ENCODE measurements around the gene PSMD13. TPM values are rescaled to one million over a fixed set of nuclear protein-coding genes. Genes with fewer than 3 reads are reported as not detected.
"Not testable (repeated sequence)": the region's sequence is repeated elsewhere in the genome, so short reads cannot be mapped to it uniquely, and the experiment has no call there.

PSMD13 gene
- total RNA-seq, 2 donors from 2014 or later = 99.5 to 111 TPM

DNA sequence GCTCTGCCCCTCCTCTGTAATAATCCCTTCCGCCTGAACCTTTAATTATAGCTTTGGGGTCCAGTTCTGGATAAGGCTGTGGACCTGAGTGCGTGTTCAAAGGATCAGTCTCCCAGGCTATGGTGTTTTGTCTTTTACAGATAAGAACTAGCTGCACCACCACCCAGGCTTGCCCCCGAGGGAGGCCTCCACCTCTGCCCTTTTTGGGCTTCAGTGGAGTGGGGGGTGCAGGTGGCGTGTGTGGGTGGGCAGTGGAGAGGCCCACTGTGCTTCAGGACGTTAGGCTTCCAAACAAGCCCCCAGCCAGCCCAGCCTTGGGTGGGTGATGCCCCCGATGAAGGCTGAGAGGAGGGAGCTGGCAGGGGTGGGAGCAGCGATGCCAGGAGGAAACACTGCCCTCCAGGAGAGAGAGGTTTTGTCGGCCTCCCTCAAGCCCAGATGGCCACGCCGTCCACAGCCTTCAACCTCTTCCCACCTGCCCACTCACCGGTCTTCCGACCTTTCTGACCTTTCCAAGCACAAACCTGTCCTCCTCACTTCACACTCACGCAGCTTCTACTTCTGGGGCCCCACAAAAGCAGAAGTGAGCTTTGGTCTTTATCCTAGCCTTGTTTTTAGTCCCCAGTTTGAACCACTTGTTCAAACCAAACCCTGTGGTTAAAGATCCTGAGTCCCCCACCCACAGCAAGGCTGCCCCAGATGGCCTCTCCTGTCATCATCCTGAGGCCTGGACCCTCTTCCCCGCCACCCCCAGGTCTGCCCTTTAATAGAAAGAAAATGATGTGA lies 20.4 kb downstream of the PSMD13 start:
- intact Hi-C loops (cut with DNase I, micrococcal nuclease) = loop anchor here in 1 of 2 donors (10.0 kb wide), 1 partner anchor 108 kb away; the partner anchor contains the start of gene B4GALNT4
- ATAC-seq (no peak), DNase-seq (no peak)

DNA sequence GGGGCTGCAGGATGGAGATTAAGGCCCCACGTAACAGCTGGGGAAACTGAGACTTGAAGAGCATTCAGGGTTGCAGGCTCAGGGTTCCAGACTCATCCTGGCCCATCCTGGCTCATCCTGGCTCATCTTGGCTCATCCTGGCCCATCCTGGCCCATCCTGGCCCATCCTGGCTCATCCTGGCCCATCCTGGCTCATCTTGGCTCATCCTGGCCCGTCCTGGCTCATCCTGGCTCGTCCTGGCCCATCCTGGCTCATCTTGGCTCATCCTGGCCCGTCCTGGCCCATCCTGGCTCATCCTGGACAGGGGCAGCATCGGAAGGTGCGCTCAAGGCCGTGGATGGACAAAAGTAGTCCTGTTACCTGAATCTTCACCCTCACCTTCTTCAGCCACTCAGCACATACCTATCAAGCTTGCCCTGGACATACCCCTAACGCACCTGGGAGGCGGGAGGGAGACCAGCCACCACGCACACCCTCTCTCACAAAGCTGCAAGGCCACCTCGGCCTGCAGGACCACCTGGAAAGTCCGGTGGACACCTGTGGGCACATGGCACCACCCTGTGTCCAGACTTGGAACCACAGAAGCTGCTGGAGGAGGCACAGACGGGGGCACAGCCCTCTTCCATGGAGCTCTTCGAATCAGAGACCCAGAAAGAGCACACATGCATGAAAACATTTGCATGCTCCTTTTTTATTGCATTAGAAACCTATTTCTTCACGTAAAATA lies 21.2 kb downstream of the PSMD13 start:
- intact Hi-C loops (cut with DNase I, micrococcal nuclease) = loop anchor here in 1 of 2 donors (10.0 kb wide), 1 partner anchor 107 kb away; the partner anchor contains the start of gene B4GALNT4
- DNase-seq = no peak
- no peak for ATAC-seq

DNA sequence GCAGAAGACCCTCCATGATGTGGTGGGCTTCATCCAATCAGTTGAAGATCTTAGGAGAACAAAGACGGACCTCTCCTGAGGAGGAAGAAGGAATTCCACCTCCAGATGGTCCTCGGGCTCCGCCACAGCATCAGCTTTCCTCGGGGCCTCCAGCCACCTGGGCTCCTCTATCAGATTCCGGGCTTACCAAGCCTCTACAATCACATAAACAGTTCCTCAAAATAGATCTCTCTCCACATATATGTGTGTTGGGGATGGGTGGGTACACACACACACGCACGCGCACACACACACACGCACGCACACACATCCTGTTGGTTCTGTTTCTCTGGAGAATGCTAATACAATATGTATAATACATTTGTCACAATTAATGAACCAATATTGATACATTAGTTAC lies 22.6 kb downstream of the PSMD13 start:
- intact Hi-C loops (cut with DNase I, micrococcal nuclease) = loop anchor here in 1 of 2 donors (10.0 kb wide), 1 partner anchor 105 kb away; the partner anchor contains the start of gene B4GALNT4
- DNase-seq = no peak
- ATAC-seq = no peak

DNA sequence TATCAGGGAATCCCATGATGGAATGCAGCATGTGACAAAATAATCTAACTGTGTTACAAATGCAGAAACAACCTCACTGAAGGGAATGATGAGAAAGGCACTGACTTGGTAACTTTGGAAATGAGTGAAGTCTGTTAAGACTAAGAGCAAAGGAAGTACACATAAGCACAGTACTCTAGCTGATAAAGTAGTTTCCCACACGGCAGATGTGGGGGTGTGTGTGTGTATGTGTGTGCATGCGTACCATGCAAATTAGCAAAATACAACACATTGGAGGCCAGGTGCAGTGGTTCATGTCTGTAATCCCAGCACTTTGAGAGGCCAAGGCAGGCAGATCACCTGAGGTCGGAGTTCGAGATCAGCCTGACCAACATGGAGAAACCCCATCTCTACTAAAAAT lies 24.8 kb downstream of the PSMD13 start:
- ATAC-seq (no peak), DNase-seq (no peak)
- intact Hi-C loops (cut with DNase I, micrococcal nuclease) = no loop called here

DNA sequence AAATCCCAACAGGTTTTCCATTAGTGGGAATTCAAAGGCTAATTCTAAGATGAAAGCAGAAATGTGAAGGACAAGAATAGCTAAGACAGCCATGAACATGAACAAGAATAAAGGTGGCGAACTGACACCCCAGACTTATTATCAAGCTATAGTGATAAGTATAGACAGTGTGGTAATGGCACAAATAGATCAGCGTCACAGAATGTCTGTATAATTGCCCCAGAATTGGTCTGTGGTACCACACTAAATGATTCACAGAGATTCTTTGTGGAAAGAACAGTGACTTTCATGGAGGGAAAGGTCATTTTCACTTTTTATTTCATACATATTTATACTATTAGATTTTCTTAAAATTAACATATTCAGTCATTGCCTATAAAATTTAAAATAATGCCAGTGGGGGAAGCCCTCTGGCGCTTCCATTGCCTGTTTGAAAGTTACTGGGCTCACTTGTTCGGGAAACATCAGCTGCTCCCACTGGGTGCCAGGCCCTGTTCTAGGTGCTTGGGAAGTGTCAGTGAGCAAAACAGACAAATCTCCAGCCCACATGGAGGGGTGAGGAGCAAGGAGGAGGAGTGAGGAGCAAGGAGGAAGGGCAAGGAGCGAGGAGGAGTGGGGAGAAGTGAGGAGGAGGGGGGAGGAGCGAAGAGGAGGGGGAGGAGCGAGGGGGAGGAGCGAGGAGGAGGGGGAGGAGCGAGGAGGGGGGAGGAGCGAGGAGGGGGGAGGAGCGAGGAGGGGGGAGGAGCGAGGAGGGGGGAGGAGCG lies 30.1 kb downstream of the PSMD13 start:
- intact Hi-C loops (cut with DNase I, micrococcal nuclease) = no loop called here
- no peak for ATAC-seq
- no peak for DNase-seq

DNA sequence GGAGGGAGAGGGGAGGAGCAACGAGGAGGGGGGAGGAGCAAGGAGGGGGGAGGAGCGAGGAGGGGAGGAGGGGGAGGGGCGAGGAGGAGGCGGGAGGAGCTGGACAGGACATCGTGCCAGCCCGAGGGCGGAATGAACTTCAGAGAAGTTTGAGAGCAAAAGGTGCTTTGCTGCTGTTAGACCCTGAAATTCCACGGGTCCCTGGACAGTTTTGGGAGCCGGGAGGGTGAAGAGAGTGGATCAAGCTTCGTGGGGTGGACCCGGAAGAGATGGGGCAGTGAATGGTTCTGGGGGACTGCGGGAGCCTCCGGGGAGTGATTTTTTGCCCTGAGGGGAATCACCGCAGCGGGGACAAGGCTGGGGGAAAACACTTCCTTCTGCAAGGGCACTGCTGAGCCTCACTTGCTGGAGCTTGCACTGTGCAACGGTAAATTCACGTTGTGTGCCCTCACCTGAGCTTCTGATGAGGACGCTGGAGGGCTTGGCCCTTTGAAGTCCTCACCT lies 30.8 kb downstream of the PSMD13 start:
- peak in 1 of 2 donors; percentile 69 for DNase-seq

DNA sequence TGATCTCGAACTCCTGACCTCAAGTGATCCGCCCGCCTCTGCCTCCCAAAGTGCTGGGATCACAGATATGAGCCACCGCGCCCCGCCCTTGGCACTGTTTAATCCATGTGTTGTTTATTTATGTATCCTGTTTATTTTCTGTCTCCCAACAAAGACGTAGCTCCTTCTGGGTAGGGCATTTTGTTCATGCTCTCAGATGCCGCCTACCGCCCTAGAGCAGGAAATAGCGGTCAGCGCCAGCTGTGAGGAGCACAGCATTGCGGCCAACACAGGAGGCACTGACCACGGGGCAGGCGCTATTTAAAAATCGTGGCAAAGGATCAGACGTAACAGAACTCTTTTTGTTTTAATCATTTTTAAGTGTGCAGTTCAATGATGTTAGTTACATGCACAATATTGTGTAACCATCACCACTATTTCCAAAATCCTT lies 32.0 kb downstream of the PSMD13 start:
- peak; percentile 65 to 67 for DNase-seq
- peak; percentile 61 for ATAC-seq
- intact Hi-C loops (cut with DNase I, micrococcal nuclease) = not testable (repeated sequence)

More for the DNA sequence above, 30.8 kb downstream of the PSMD13 start:
- ATAC-seq = peak; percentile 52
- intact Hi-C loops (cut with DNase I, micrococcal nuclease) = no loop called here

DNA sequence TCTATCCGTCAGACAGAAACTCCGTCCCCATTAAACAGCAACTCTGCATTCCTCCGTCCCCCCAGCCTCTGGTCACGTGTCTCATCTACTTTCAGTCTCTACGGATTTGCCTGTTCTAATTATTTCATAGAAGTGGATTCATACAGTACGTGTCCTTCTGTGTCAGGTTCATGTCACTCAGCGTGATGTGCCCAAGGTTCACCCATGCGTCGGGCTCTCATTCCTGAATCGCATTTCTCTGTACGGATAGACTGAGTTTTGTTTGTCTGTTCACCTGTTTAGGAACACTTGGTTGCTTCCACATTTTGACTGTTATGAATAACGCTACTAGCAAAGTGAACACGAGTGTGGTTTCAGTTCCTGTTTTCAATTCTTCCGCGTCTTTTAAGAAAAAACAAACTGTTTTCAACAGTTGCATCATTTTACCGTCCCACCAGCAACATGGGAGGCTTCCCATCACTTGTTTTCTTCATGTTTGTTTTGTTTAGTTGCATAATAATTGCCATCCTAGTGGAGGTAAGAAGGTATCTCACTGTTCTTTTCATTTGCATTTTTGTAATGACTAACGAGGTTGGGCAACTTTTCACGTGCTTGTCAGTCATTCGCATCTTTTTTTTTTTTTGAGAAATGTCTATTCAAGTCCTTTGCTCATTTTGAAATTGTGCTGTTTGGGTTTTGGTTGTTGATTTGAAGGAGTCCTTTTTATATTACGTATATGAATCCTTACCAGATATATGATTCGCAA lies 32.5 kb downstream of the PSMD13 start:
- peak in 1 of 2 donors; percentile 38 for DNase-seq
- intact Hi-C loops (cut with DNase I, micrococcal nuclease) = no loop called here
- ATAC-seq = no peak

DNA sequence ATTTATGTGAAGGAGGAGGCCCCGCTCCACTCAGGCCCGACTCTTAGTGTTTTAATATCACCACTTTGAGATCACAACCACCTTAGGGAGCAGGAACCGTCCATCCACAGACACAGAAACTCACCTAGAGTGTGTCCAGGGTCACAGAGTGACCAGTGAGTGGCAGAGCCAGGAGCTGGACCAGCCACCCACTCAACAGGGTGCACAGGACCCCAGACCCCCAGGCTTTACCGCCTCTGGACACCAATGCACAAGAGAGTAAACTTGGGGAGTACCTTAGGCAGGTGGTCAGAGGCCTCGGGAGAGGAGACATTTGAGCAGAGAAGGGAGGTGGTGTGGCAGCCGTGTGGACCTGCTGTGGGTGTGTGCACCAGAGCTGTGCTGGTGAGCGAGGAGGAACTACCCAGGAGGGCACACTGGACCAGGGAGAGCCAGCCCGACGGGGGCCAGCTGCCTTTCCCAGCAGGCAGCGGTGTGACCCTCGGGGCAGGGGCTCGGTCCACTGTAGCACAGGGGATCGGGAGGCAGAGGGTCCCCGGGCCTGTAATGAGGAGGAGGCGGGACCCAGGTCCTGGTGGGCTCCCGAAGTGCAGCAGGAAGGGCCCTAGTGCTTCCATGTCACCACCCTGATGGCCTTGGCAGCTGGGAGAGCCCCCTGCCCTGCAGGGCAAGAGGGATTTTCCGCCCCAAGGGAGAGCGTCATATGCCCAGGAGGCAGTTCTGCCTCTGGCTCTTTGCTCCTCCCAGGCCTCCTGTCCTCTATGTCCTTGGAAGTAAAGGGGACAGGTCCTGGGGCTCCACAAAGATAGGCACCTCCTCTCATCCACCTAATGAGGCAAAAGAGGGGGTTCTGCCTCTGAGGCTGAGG lies 33.9 kb downstream of the PSMD13 start:
- intact Hi-C loops (cut with DNase I, micrococcal nuclease) = no loop called here
- no peak for DNase-seq
- ATAC-seq = no peak

DNA sequence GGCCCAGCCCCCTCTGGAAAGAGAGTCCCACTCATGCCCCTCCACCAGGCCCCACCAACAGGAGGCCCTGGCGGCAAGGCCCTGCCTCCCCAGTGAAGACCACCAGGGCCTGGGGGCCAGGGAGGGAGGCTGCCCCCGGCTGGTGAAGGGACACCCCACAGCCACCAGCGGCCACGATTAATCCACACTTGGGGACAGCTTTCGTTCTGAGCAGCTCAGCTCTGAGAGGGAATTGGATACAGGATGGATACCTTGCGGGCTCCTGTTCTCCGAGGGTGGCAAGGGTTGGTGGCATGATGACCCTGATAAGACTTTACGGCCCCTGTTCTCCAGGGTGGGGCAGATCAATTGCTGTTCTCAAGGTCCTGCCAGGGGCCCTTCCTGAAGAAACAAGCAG lies 34.5 kb downstream of the PSMD13 start:
- ATAC-seq (peak; percentile 73), DNase-seq (no peak)
- intact Hi-C loops (cut with DNase I, micrococcal nuclease) = no loop called here

DNA sequence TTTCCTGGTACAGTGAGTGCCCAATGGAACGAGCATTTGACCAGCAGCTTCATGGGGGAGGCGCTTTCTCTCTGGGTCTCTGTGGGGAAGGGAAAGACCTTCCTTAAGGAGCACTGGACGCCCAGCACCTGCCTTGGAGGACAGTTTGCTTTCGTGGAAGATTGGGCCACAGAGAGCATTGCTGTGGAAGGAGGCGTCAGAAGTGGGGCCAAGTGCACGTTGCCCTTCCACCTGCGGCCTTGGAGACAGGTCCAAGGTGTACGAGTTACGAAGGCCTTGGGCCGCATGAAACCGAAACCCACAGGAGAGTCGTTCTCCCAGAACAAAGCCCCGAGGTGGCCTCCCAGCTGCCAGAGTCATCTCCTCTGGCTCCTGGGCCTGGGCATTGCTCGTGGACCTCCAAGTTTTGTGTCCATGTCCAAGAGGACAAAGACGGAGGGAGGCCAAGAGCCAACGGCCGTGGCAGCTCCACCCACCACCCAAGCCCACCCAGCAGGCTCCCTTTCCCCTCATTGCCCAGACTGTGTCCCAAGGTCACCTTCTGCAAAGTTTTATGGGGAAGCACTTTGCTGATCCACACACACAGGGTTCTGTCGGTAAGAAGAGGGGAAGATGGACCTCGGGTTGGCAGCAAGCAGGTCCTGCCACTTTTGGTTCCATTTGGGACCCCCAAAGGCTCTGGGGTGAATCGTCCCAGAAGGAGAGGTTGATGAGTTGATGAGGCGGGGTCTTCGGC lies 35.6 kb downstream of the PSMD13 start:
- intact Hi-C loops (cut with DNase I, micrococcal nuclease) = no loop called here
- ATAC-seq (no peak), DNase-seq (no peak)

DNA sequence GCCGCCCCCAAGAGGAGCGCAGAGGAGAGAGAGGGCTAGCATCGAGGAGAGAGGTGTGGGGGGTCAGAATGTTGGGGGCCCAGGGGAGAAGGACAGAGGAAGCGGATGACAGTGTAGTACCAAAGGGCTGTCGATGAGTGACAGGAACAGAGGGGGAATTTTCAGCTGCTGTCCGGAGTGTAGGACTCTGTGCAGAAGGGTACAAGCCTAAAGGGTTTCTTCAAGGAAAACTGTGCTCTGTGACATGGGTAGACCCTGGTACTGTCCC lies 36.1 kb downstream of the PSMD13 start:
- DNase-seq = no peak
- intact Hi-C loops (cut with DNase I, micrococcal nuclease) = no loop called here
- ATAC-seq = no peak

DNA sequence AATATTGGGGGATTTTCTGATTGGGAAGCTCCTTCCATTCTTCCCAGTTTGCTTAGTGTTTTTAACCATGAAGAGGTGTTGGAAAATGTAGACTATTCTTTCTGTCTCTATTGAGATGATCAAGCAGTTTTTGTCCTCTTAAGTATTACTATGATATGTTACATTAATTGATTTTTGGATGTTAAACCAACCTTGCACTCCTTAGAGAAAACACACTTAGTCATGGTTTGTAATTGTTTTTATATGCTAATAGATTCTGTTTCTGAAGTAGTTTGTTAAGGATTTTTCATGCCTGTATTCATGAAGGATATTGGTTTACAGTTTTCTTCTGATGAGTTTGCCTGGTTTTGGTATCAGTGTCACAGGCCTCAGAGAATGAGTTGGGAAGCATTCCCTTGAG lies 39.4 kb downstream of the PSMD13 start:
- ATAC-seq = no peak
- intact Hi-C loops (cut with DNase I, micrococcal nuclease) = no loop called here
- DNase-seq = no peak

DNA sequence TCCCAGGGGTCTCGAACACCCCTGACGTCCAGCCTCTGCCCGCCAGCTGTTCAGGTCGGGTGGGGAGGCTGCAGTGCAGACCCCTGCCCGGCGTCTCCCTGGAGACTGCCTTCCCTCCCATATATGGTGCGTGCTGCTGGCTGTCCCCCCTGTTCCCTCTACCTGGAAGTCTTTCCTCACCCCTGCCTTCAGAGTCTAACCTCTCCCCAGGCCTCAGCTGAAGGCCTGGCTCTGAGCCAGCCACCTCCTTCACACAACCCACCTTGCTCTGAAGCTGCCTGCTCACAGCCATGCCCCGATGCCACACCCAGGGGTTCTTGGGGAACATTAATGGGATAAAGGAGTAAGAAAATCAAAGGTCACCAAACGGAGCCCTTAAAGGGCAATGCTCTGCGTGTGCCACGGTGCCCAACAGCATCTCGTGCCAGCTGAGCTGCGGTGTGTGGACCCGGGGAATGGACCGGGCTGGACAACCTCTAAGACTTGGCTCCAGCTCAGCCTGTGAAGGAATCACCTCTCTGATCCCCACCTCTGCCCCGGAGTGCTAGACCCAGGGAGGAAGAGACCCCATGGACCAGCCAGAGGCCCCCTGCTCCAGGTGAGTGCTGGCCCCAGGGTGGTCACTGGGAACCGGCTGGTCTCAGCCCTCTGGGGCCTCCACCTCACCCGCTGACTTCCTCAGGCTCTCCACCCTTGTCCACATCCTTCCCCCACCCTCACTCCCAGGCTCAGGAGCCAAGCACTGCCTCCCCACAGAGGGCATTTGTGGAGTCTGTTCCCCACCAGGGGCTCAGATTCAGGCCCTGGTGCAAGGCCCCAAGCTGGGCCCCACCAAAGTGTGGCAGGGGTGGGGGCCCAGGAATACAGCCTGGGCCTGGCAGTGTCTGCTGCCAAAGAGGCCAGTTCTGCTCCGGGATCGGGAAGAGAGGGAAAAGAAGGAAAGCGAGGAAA lies 41.5 kb downstream of the PSMD13 start, which contains the start of gene NLRP6:
NLRP6 (plus strand) TSS at position 407 of the 951 bp plus-strand sequence; CDS start at position 570, 163 bp downstream.
- no peak for ATAC-seq
- peak in 1 of 2 donors; percentile 10 for DNase-seq
- intact Hi-C loops (cut with DNase I, micrococcal nuclease) = no loop called here

DNA sequence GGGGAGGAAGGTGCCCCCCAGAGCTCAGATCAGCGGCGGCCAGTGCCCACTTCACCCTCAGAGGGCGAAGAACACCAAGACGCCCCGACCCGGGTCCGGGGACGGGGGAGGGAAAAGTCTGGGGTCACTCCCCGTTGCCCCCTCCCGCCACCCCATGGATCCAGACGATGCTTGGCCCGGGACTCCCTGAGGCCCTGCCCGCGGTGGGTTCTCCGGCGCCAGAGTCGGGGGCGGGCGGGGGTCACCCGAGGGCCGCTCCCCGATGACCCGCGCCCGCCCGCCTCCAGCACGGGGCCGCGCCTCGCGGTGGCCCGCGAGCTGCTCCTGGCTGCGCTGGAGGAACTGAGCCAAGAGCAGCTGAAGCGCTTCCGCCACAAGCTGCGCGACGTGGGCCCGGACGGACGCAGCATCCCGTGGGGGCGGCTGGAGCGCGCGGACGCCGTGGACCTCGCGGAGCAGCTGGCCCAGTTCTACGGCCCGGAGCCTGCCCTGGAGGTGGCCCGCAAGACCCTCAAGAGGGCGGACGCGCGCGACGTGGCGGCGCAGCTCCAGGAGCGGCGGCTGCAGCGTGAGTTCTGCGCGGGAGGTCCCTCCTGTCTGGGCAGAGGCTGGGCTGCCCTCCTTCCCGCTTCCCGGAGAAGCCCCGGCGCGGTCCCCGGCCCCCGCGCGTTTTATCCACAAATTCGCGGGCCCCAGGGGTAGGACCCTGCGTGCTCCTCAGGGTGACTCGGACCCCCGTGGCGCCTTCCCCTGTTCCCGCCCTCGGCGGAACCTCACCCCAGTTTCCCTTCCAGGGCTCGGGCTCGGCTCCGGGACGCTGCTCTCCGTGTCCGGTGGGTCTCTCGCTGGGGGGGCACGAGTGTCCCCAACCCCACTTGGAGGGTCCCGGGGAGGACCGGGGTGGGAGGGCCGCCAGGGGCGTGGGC lies 42.5 kb downstream of the PSMD13 start:
- DNase-seq (peak in 1 of 2 donors; percentile 28), ATAC-seq (peak; percentile 53)
- intact Hi-C loops (cut with DNase I, micrococcal nuclease) = no loop called here

Data from left colon (tissue), 2 donors.